GM19324 (cell line): ENCODE measurements around the gene ZNF681.
"Not testable (repeated sequence)": the region's sequence is repeated elsewhere in the genome, so short reads cannot be mapped to it uniquely, and the experiment has no call there.

Experiments used
- ATAC-seq: cut with Tn5 transposase; IDR thresholded peaks from one replicate; pipeline ENCODE4 v1.9.1; 2021; ENCODE audit warnings: mild to moderate bottlenecking, moderate library complexity; ENCODE audit not compliant: unreplicated experiment, low FRiP score

ZNF681 gene

DNA sequence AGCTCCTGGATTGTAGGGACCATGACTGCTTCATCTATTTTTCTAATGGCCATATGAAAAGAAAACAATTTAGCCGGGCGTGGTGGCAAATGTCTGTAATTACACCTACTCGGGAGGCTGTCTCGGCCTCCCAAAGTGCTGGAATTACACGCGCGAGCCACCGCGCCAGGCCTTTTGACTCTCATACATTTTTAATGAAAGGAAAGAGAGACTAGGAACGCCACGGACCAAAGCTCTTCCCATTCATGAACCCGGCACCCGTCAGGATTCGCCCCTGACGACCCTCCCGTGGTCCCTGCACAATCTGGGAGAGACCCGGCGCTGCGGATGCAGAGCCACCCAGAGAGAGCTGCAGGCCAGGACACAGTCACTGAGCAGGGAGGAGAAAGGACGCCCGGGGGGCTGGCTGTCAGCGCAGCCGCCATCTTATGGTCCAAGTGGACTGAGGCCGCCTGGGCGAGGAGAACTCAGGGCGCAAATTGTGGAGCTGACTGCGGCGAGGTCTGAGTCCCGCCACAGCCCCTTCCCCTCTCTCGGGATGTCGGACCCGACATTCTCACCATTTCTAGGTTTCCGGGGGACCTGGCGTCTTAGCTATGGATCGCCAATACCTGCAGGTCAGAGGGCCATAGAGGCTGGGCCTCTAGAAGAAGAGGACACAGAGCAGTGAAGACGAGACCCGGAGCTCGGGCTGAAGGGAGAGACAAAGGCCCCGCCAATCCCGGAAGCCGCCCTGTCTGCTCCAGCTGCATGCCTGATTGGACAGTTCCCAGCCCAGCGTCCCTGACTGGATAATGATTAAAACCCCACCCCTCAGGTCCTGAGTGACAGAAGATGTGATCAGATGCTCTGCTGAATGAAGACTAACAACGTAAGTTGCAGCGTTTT, at the start of gene ZNF681:
ZNF681 (minus strand) TSS at position 705 of the 888 bp plus-strand sequence; CDS start at position 563, 142 bp downstream.
- peak; percentile 79 for ATAC-seq

DNA sequence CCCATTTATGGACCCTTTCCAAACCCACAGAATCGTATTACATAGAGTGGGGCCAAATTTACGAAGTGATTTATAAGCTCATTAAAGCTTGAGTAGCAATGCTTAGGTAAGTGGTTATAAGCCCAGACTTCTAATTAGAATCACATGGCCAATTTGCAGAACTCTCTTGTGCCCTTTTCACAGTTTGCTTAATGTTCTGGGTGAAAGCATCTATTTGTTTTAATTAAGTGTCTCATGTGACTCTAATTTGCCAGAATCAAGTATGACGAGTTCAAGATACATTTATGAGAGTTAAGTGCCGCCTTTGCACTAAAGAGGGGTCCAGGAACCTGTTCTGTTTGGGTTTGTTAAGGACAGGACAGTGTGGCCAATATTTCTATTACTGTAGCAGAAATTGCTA, 46.0 kb upstream of the ZNF681 start:
- no peak for ATAC-seq

DNA sequence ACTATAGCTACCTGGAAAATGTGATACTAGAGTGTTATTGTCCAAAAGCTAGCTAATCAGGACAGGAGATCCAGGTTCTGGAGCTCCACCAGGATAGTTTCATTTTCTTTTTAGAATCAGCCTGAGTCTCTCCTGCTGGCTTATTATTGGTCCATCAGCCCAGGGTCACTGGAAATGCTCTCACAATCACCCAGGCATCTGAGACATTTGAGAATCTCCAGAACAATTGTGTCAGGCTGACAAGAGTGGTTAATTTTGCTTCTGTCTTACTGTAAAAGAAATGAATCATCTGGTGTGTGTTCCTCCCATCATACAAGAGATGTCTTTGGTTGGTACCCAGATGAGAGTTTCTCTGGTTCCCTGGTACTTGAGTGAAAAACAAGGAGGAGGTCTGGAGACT, 43.6 kb upstream of the ZNF681 start:
- ATAC-seq: no peak

DNA sequence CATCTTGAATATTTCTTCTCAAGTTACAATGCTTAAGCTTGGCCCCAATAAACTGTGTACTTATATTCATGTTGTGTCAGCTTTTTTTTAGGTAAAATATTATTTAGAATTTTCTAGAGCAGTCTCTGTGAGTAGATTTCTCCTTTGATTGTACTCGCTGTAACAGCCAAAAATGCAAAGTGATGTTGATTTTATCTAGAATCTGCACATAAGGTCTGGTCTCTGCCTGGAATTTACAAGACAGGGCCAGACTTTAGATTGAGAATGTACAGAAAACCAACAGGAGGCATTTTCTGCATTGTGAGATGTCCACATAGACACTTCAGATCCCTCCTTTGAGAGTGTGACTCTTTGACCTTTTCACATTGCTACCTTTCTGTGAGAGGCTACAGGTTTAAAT, 43.1 kb upstream of the ZNF681 start:
- ATAC-seq: no peak

DNA sequence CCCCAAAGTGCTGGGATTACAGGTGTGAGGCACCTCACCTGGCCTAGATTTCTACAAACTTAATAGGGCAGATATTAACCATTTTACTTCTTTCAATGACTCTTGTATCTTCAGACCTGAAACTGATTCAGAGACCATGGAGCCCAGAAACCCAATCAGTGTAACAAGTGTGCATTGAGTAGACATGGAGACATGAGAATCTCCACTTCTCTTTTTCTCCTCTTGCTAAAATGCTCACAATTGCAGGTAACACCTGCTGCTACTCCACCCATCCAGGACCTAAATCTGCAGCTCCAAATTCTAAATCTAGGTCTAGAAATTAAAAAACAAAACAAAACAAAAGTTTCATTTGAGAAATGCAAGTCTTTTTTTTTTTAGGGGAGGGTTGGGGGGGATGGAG, 42.2 kb upstream of the ZNF681 start:
- ATAC-seq: no peak

DNA sequence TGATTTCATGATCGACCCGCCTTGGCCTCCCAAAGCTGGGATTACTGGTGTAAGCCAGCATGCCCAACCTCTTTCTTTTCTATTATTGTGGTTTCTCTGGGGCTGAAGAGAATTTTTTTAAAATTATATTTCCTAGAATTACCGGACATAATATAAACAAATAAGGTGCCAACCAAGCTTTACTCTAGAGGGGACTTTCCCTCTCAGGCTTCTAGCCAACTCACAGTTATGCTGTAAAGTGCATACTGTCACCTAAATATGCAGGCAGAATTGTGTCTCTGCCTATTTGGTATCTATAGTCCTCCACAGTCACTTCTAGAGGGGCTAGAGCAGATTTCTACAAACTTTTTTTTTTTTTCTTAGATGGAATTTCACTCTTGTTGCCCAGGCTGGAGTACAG, 41.6 kb upstream of the ZNF681 start:
- no peak for ATAC-seq

DNA sequence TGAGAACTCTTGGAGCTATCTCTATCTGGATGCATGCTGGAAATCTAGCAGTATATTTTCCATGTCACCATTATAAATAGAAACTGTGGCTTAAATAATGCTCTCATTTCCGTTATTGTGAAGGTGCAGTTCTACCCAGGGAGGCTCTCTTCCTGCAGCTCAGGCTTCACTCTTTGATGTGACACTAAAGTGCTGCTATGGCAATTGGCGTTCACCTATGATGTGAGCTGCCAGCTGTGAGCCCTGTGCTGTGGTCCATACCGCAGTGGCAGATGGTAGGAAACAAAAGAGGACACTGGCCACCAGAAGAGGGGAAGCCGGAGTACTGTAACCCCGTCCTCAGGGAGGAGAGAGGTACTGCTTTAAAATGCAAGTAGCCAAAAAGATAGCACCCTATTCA, 40.6 kb upstream of the ZNF681 start:
- no peak for ATAC-seq

DNA sequence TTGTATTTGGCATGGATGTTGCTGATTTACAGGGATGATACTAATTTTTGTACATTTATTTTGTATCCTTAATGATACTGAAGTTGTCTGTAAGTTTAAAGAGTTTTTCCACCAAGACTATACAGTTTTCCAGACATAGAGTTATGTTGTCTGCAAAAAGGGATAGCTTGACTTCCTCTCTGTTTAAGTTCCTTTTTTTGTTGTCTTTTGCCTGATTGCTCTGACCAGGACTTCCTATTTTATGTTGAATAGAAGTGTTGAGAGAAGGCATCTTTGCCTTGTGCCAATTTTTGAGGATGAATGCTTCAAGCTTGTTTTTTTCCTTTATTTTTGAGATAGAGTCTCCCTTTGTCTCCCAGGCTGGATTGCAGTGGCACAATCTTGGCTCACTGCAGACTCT, 36.8 kb upstream of the ZNF681 start:
- no peak for ATAC-seq

DNA sequence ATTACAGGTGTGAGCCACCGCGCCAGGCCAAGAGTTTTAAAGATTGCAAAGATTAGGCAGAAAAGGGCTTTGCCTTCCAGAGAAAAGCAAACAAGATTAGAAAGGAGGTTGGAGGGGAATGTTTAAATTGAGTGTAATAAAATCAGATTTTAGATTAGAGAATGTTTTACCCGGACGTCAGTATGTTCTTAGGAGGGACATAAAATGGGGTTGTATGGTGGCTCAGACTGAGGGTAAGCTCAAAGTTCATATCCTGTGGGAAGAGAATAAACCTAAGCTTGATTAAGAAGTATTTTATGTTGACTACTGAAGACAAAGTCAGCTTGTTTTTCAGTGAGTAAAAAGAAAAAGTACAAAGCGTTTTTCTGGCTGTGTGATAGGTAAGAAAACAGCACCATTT, 34.1 kb upstream of the ZNF681 start:
- ATAC-seq: no peak

DNA sequence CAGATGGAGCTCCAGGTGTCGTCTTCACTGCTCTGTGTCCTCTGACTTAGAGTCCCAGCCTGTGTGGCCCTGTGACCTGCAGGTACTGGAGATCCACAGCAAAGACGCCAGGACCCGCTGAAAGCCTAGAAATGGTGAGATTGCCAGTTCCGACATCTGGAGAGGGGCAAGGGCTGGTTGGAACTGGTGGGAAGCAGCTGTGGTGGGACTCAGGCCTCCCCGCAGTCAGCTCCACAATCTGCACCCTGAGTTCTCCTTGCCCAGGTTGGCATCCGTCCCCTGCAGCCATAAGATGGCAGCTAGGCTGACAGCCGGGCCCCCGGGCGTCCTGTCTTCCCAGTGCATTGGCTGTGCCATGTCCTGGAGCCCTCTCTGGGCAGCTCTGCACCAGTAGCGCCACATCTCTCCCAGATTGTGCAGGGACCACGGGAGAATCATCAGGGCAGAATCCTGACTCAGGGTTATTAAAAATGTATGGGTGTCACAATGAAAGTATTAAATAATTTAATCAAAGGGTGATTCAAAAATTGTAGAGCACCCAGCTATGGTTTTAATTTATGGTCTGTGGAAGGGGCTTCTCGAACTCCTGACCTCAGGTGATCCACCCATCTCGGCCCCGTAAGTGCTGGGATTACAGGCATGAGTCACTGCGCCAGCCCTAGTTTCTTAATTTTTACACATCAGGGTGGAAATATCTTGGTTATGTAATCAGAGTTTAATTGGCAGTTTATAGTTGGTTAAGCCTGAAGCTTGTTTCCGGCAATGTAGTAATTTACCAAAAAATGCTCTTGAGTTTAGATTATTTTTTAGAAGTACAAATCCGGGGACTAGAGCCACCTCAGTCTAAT, 32.2 kb upstream of the ZNF681 start:
- ATAC-seq: no peak

DNA sequence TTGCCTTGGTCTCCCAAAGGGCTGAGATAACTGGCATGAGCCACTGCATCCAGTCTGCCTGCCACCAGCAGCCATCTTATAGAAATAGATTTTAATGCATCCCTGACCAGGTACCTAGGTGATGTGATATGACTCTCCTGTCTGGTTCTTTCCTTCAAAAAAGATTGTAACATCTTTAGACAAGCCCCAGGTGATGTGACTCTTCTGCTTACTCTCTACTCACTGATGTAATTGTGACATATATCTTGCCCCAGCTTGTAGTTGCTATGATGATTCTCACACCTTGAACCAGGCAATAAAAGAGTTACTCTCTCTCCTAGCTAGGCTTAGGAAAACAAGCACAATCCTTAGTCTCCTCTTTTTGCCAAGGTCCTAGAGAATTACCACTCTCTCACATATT, 30.6 kb upstream of the ZNF681 start:
- no peak for ATAC-seq

DNA sequence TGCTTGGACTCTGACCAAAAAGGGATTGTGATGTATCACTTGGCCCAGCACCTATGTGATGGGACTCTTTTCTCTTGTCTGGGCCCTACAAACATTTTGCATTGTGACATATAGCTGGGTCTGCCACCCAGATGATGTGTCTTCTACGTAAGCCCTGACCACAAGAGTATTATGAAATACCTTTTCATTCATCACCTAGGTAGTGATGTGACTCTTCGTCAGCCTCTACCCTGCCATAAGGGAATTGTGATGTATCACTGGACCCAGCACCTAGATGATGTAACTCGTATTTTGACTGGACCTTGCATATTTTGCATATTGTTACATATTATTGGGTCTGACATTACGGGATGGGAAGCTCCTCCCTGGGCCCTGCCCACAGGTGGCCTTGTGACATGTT, 29.7 kb upstream of the ZNF681 start:
- no peak for ATAC-seq

DNA sequence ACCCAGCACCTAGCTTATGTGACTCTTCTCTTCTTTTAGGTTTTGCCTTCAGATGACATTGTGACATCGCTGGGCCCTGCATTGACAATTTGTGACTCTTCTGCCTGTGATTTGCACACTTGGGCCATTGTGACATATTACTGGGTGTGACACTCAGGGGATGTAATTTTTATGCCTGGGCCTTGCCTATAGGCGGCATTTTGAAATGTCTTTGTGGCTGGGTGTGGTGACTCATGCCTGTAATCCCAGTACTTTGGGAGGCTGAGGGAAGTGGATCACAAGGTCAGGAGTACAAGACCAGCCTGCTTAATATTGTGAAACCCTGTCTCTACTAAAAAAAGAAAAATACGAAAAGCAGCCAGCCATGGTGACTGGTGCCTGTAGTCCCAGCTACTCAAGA, 28.4 kb upstream of the ZNF681 start:
- no peak for ATAC-seq

DNA sequence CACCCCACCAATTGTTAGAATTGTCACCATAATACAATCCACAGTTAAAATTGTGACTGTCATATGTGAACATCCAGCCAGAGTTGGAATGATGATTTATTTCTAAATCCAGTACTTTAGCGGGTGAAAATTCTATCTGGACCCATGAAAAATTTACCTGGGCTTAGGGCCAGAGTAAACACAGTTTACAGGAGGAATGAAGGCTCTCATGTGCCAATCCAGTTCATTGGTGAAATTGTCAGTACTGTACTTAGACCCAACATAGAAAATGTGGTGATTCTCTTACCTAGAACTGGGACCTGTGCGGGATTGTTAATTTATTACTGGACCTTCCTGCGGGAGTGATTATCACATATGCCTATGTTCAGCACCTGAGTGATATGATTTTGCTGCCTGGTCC, 27.3 kb upstream of the ZNF681 start:
- ATAC-seq: no peak

DNA sequence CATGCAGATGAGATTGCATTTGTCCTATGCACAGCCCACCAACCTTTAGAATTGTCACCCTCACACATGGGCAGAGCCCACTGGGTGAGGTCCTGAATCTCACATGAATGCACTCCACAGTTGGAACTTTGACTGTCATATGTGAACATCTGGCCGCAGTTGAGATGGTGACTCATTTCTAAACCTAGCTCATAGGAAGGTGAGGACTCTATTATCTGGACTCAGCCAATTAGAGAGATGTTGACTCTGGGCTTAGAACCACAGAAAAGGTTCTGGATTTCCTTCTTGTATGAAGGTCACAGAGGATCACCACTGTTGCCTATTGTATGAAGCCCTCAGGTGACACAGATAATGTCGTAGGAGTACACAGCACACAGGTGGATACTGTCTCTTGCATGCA, 25.6 kb upstream of the ZNF681 start:
- no peak for ATAC-seq

DNA sequence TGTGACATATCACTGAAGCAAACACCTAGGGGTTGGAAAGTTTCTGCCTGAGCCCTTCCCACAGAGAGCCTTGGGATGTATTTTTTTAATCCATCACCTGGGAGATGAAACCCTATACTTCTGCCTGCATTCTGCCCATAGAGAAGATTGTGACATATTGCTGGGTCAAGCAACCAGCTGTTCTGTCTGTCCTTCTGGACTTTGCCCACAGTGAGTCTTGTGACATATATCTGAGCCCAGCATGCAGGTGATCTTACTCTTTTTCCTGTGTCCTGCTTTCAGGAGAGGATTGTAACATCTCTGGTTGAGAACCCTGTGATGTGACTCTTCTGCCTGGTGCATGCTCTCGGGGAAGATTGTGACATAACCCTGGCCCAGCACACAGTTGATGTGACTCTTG, 24.9 kb upstream of the ZNF681 start:
- ATAC-seq: no peak

DNA sequence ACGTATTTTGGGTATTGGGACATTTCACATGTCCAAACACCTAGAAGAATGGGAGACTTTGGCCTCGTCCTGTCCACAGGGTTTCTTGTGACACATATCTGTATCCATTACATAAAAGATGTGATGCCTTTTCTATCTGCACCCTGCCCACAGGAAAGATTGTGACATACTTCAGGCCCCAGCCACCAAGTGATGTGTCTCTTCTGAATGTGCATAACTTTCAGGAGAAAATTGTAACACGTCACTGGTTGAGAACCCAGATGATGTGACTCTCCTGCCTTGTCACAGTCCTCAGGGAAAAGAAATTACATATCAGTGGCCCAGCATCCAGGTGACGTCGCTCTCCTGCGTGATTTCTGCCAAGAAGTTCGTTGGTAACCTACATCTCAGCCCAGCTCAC, 21.0 kb upstream of the ZNF681 start:
- ATAC-seq: no peak

DNA sequence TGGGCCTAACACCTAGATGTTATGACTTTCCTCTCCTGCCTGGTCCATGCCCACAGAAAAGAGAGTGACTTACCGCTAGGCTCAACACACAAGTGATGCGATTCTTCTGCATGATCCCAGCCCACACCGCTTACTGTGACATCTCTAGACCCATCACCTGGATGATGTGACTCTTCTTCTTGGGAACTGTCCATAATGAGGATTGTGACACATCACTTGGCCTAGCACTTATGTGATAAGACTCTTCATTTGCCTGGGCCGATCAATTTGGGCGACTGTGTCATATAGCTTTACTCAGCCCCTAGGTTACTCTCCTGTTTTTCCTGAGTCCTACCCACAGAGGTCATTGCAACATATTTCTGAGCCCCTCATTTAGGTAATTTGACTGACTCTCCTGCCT, 19.9 kb upstream of the ZNF681 start:
- ATAC-seq: no peak

DNA sequence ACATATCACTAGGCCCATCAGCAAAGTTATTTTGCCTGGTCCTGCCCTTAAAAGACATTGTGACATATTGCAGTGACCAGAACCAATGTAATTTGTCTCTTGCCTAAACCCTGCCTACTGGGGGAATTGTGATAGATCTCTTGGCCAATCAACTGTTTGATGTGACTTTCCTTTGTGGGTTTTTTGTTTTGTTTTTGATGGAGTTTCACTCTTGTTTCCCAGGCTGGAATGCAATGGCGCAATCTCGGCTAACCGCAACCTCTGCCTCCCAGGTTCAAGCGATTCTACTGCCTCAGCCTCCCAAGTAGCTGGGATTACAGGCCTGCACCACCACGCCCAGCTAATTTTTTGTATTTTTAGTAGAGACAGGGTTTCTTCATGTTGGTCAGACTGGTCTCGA, 19.3 kb upstream of the ZNF681 start:
- not testable (repeated sequence) for ATAC-seq

DNA sequence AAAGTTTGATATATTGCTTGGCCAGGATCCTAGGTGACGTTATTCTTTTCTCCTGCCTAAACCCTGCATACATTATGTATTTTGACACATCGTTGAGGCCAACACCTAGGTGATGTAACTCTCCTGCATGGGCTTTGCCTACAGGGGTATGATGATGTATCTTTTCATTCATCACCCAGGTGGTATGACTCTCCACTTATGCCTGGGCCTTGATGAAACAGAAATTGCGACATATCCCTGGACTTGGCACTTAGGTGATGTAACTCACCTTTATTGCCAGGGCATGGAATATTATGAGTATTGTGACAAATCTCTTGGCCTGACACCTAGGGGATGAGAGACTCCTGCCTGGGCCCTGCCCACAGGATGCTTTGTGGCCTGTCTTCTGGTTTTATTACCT, 18.5 kb upstream of the ZNF681 start:
- no peak for ATAC-seq

DNA sequence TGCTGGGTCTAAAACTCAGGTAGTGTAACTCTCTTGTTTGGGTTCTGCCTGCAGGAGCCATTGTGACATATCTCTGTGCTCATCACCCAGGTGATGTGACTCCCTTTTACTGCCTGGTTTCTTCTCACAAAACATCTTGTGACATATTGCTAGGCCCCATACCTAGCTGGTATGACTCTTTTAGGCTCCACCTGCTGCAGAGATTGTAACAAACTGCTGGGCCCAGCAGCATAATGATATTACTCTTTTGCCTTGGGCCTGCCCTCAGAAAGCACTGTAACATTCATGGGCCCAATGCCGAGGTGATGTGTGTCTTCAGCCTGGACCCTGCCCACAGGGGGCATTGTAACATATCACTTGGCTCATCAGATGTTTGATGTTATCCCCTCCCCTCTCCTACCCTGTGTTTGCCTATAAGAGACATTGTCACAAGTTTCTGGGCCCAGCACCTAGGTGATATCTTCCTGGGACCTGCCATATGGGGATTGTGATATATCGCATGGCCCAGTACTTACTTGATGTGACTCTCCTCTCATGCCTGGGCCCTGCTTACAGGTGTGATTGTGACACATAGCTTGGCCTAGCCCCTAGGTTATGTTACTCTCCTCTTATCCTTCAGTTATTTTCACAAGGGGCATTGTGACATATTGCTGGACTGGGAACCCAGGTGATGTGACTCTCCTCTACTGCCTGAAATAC, 18.0 kb upstream of the ZNF681 start:
- ATAC-seq: no peak
